Measurements from ENCODE around the gene VOPP1.

The VOPP1 gene

GRCh38 chr7:55576753-55577152 is 4.5 kb upstream of the VOPP1 start:
- DNase-seq (ENCODE audit: low spot score): no peak

GRCh38 chr7:55575733-55576132 is 3.4 kb upstream of the VOPP1 start:
- no peak for DNase-seq (ENCODE audit: low spot score)

- DNase-seq (ENCODE audit: low spot score): no peak
These were observed 2.8 kb upstream of the VOPP1 start for GRCh38 chr7:55575098-55575497.

GRCh38 chr7:55574051-55574717 is 1.9 kb upstream of the VOPP1 start:
- DNase-seq (ENCODE audit: low spot score): no peak

- DNase-seq (ENCODE audit: low spot score): no peak
These were observed 1.1 kb upstream of the VOPP1 start for GRCh38 chr7:55573234-55573900.

GRCh38 chr7:55571511-55572377 is 558 bp downstream of the VOPP1 start:
- peak; percentile 62 for DNase-seq (ENCODE audit: low spot score)

GRCh38 chr7:55570939-55571338 is 1.4 kb downstream of the VOPP1 start:
- DNase-seq (ENCODE audit: low spot score): peak; percentile 71

GRCh38 chr7:55570218-55570873 is 2.0 kb downstream of the VOPP1 start:
- DNase-seq (ENCODE audit: low spot score): no peak

- DNase-seq (ENCODE audit: low spot score): no peak
These were observed 2.5 kb downstream of the VOPP1 start for GRCh38 chr7:55569797-55570196.

GRCh38 chr7:55569269-55569663 is 3.0 kb downstream of the VOPP1 start:
- DNase-seq (ENCODE audit: low spot score): no peak

- DNase-seq (ENCODE audit: low spot score): no peak
These were observed 3.6 kb downstream of the VOPP1 start for GRCh38 chr7:55568613-55569268.

GRCh38 chr7:55567571-55567970 is 4.7 kb downstream of the VOPP1 start:
- no peak for DNase-seq (ENCODE audit: low spot score)

GRCh38 chr7:55565681-55566080 is 6.6 kb downstream of the VOPP1 start:
- DNase-seq (ENCODE audit: low spot score): no peak

GRCh38 chr7:55563596-55564325 is 8.5 kb downstream of the VOPP1 start:
- no peak for DNase-seq (ENCODE audit: low spot score)

- DNase-seq (ENCODE audit: low spot score): no peak
These were observed 10.6 kb downstream of the VOPP1 start for GRCh38 chr7:55561690-55562089.

GRCh38 chr7:55558962-55559920 is 13.1 kb downstream of the VOPP1 start:
- DNase-seq (ENCODE audit: low spot score): no peak

- DNase-seq (ENCODE audit: low spot score): no peak
These were observed 14.6 kb downstream of the VOPP1 start for GRCh38 chr7:55557666-55558188.

- DNase-seq (ENCODE audit: low spot score): no peak
These were observed 15.8 kb downstream of the VOPP1 start for GRCh38 chr7:55556492-55556891.

- DNase-seq (ENCODE audit: low spot score): no peak
These were observed 16.3 kb downstream of the VOPP1 start for GRCh38 chr7:55556031-55556430.

GRCh38 chr7:55555160-55555559 is 17.1 kb downstream of the VOPP1 start:
- DNase-seq (ENCODE audit: low spot score): no peak
